Measurements from ENCODE around the gene ATP8B4.

GRCh38 chr15:50112488-50113186, 6.4 kb downstream of the ATP8B4 start:
- TF ChIP-seq CTCF (IDR thresholded peaks at IDR 0.05; ENCODE audit: low read depth, low read length, missing input control) = no peak
- no peak for TF ChIP-seq ZBTB33 (IDR thresholded peaks at IDR 0.05)
- no peak for TF ChIP-seq SP1 (IDR thresholded peaks at IDR 0.05)
- no peak for TF ChIP-seq GABPA (IDR thresholded peaks at IDR 0.05 in 1 of 2, conservative IDR thresholded peaks at IDR 0.05 in 1 of 2)
- no peak for TF ChIP-seq RAD21 (IDR thresholded peaks at IDR 0.05)

Measured in liver (tissue), 3 donors.